HG02610 (cell line): ENCODE results near the gene DSCAML1.

Experiments
- ATAC-seq: cut with Tn5 transposase; IDR thresholded peaks from one replicate; pipeline ENCODE4 v1.9.1; 2021; ENCODE audit warnings: mild to moderate bottlenecking, moderate library complexity; ENCODE audit not compliant: unreplicated experiment

DSCAML1 gene

GRCh38 chr11:117795638-117796455 is 1.2 kb downstream of the DSCAML1 start:
- no peak for ATAC-seq

- no peak for ATAC-seq
Measured at GRCh38 chr11:117794772-117795629, 2.0 kb downstream of the DSCAML1 start.

DNA sequence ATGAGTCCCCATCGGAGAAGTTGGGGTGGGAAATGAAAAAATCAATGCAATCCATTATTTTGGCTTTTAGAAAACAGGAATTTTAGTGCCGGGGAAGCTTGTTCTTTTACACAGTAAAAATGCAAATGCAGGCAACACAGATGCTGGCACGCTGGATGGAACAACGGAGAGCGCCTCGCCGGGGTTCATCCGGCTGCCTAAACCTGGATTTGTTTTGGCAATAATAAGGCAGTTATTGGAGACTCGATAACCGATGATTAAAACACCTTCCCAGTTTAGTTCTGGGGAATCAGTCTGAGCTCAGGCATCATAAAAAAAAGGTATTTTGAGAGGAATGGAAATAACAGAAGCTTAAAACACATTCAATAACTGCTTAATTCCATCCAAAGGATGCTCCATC is 2.9 kb downstream of the DSCAML1 start:
- no peak for ATAC-seq

DNA sequence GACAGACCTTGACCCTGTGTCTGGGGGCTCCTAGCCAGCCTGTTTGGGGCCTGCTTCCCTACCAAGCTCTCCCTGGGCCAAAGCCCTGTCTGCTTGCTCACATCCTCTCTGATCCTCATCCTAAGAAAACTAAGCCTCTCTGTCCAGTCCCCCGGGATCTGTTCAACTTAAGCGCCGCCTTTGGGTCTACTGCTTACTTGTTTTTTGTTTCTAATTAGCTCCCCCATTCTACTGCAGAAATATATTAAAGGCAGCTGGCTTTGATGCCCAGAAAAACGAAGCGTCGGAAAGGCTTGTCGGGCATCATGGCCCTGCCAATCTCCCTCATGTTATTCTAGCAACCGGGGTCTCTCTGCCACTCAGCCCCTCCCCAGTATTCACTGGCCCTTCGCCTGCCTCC is 3.4 kb downstream of the DSCAML1 start:
- no peak for ATAC-seq

GRCh38 chr11:117792992-117793391 is 4.0 kb downstream of the DSCAML1 start:
- ATAC-seq, result no peak

- ATAC-seq, result no peak
Measured at GRCh38 chr11:117792241-117792640, 4.8 kb downstream of the DSCAML1 start.

GRCh38 chr11:117790279-117790678 is 6.7 kb downstream of the DSCAML1 start:
- no peak for ATAC-seq

GRCh38 chr11:117789241-117789640 is 7.8 kb downstream of the DSCAML1 start:
- no peak for ATAC-seq

- ATAC-seq, result no peak
Measured at GRCh38 chr11:117786135-117786870, 10.7 kb downstream of the DSCAML1 start.

- ATAC-seq, result no peak
Measured at GRCh38 chr11:117782101-117782500, 14.9 kb downstream of the DSCAML1 start.

DNA sequence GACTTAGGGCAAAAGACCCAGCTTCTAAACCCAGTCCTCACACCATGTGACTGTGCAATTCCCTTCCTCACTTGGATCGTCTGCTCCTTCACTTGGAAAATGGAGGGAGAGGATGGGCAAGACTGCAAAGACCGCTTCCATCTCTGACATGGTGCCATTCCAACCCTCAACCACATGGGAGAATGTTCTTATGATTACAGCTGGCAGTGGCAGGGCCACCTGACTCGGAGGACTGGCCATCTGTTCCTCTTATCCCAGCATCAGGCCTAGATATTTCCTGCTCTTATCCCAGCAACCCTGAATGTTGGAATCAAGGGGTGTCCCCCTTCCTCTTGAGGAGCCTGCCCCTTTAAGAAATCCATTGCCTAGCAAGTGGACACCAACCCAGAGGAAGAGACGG is 15.4 kb downstream of the DSCAML1 start:
- ATAC-seq, result no peak

DNA sequence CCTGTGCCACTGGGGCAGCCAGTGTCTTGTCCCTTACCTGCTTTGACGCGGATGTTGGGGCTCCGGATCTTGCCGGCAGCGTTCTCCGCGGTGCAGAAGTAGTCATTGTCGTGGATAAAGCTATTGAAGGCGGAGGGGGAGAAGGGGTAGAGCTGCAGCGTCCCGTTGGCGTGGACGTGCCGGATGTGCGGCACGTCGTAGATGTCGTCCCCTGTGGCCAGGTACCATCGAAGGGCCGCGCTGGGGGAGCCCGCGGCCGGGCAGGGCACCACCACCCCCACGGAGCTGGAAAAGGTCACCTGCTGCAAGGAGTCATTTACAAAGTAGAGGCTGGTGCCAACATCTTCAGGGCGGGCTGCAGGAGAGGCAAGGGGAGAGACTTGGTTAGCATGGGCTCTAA is 16.6 kb downstream of the DSCAML1 start:
- no peak for ATAC-seq

GRCh38 chr11:117774553-117774952 is 22.5 kb downstream of the DSCAML1 start:
- no peak for ATAC-seq

DNA sequence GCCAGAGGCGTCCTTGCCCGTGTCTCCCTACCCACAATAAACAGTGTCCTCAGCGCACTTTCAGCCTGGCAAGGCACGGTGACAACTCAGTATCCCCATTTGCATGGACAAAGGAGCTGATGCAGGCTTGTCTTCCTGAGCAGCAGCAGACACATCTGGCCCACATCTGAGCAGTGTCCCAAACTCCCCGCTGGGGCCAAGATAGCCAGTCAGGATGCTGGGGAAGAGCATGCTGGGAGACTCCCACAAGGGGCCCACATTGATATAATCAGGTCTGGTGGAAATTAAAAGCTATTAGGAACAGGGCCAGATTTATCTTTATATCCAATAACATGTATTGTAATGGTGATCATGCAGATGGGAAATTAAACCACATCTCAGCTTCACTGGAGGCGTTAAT is 24.7 kb downstream of the DSCAML1 start:
- no peak for ATAC-seq

DNA sequence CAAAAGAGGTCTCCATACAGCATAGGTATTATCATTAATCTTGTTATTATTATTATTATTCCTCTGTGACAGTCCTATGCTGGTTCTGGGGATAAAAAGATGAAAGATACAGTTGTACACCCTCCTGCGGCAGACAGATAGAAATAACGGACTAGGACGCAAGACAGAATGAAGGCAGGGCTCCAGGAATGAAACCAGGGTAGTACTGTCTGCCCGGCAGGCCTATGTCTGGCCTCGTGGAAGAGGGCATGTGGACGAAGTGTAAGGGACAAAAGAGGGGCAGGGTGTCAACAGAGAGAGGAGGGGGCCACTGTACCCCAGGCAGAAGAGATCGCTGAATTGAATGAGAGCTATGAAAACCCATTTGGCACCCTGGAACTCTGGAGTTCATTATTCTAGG is 25.2 kb downstream of the DSCAML1 start:
- ATAC-seq, result no peak

DNA sequence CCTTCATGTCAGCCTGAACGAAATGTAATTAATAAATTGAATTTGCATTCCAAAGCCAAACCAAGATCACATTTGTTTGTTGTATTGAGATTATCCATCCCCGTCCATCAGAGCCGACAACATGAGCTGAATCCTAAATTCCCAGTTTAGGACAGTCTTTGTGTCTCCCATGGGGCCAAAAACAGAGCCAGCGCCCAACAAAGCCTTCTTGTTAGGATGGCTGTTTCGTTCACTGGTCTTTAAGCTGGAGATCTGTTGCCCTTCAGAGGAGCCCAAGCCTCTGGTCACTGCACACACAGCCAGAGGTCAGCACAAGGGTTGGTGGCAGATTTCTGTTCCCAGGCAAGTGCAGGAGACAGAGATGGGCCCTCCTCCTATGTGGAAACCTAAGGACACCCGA is 25.8 kb downstream of the DSCAML1 start:
- ATAC-seq, result no peak

DNA sequence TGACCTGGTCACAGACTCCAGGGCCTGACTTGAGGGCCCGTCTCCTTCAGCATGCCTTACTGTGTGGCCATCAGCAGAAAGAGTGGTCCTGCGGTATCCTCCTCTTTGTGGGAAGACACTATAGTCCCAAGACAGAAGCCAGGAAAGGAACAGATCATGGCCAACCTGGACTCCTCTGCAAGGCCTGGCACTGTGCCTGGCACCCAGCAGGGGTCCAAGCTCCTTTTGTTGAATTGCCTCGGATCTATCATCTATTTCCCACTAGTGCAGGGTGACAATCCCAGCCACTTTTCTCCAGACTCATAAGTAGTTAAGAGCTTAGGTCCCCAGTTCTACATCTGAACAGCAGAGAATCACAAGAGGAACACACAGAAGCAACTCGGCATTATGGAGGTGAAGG is 27.0 kb downstream of the DSCAML1 start:
- ATAC-seq, result no peak

DNA sequence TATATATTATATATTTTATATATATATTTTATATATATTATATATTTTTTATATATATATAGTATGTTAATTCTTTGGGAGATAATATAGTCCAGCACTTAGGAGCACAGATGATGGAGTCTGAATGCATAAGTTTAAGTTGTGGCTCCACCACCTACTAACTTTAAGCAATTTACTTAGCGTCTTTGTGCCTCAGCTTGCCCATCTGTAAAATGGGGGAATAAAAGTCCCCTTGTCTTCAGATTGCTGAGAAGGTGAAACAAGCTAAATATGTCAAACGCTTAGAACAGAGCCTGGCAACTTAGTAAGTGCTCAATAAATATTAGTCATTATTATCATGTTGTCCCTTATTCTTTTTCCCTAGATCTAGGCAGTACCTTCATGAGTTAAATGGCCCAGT is 27.5 kb downstream of the DSCAML1 start:
- no peak for ATAC-seq

DNA sequence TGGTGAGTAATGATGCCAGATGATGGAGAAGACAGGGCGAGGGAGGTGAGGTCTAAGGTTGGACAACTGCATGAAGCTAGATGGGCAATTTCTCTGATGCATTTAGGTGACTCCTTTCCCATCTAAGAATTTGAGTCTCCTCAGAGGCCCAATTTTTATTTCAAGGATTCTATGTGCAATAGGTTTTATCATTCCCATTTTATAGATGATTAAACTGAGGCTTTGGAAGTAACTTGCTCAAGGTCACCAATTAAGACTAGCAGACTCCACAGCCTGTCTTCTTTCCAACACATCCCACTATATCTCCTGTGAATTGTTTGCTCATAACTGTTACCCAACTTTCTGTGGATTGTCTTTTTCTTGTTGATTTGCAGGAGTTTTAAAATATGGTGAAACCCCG is 28.5 kb downstream of the DSCAML1 start:
- ATAC-seq, result no peak

DNA sequence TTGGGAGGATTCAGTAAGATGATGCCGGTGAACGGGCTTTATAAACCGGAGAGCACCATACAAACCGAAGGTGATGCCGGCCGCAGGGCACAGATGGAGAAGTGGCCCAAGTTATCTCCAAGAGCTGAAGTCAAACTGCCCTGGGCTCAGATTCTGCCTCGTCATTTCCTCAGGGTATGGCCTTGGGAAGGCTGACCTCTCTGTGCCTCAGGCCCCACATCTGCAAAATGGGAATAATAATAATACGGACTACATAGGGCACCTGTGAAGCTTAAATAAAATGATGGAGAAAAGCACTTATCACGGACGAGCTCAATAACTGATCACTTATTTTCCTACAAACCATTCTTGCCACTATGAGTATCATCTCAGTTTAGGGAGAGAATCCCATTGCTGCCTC is 29.9 kb downstream of the DSCAML1 start:
- ATAC-seq, result no peak

DNA sequence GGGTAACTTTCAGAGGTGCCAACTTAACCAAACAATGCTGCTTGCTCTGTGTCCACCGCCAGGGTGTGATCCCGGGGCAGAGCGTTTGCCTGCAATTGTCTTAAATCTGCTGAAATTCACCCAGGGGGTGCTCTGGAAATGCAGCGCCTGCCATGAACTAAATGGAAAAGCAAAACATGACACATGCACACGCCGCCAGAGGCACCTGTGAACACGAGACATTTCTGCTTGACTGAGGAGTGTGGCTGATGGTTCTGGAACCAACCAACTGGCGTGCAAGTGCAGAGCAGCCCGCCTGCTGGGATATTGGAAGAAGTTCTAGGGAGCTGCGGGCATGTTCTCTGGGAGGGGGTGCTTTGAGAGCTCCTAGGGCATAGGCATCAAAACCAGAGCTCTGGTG is 30.4 kb downstream of the DSCAML1 start:
- no peak for ATAC-seq
